Anterior cingulate cortex (tissue), 58 donors: Measurements from ENCODE around the gene FNBP1L.
"Not testable (repeated sequence)": the region's sequence is repeated elsewhere in the genome, so short reads cannot be mapped to it uniquely, and the experiment has no call there.

Experiments
- DNase-seq, 58 donors: peaks; one replicate each; lab custom pipeline; 2025; lab: John Stamatoyannopoulos, UW

FNBP1L gene

GRCh38 chr1:93585059-93585966 lies 137.4 kb downstream of the FNBP1L start:
- peak in 21 of 58 donors; percentile 8 to 57 (median 34) for DNase-seq

- DNase-seq = no peak
Observed at GRCh38 chr1:93587354-93587753, 139.4 kb downstream of the FNBP1L start.

GRCh38 chr1:93588206-93588605 lies 140.3 kb downstream of the FNBP1L start:
- no peak for DNase-seq

GRCh38 chr1:93588955-93589354 lies 141.0 kb downstream of the FNBP1L start:
- no peak for DNase-seq

GRCh38 chr1:93591291-93591675 lies 143.4 kb downstream of the FNBP1L start:
- not testable (repeated sequence) for DNase-seq

- no peak for DNase-seq
Observed at GRCh38 chr1:93591676-93592550, 144.0 kb downstream of the FNBP1L start.

GRCh38 chr1:93592551-93592949 lies 144.6 kb downstream of the FNBP1L start:
- no peak for DNase-seq

GRCh38 chr1:93593854-93594602 lies 146.1 kb downstream of the FNBP1L start:
- DNase-seq = no peak

GRCh38 chr1:93594603-93594880 lies 146.6 kb downstream of the FNBP1L start:
- DNase-seq = no peak

- DNase-seq = no peak
Observed at GRCh38 chr1:93595266-93595665, 147.3 kb downstream of the FNBP1L start.

GRCh38 chr1:93595743-93596142 lies 147.8 kb downstream of the FNBP1L start:
- peak in 1 of 58 donors; percentile 10 for DNase-seq

GRCh38 chr1:93596329-93597089 lies 148.6 kb downstream of the FNBP1L start:
- DNase-seq = no peak

- DNase-seq = peak in 30 of 58 donors; percentile 11 to 57 (median 30)
Observed at GRCh38 chr1:93597709-93598108, 149.8 kb downstream of the FNBP1L start.

- no peak for DNase-seq
Observed at GRCh38 chr1:93598396-93598795, 150.5 kb downstream of the FNBP1L start.

- no peak for DNase-seq
Observed at GRCh38 chr1:93598861-93599439, 151.0 kb downstream of the FNBP1L start.

- no peak for DNase-seq
Observed at GRCh38 chr1:93599479-93599878, 151.6 kb downstream of the FNBP1L start.

- no peak for DNase-seq
Observed at GRCh38 chr1:93600663-93601062, 152.7 kb downstream of the FNBP1L start.

GRCh38 chr1:93601686-93602085 lies 153.8 kb downstream of the FNBP1L start:
- no peak for DNase-seq

GRCh38 chr1:93602101-93602500 lies 154.2 kb downstream of the FNBP1L start:
- DNase-seq = no peak

- DNase-seq = no peak
Observed at GRCh38 chr1:93603106-93603505, 155.2 kb downstream of the FNBP1L start.
